ENCODE measurements around the gene PLEKHG7. TPM values are rescaled to one million over a fixed set of nuclear protein-coding genes. Genes with fewer than 3 reads are reported as not detected.

PLEKHG7 gene
- total RNA-seq, 1 donor from 2014 or later, result not detected

- Mint-ChIP-seq H3K4me3 (no peak overlapping the region), H3K4me1 (no peaks in the 10 kb centered on the region)
- TF ChIP-seq CTCF (conservative IDR thresholded peaks at IDR 0.05), result no peak
Measured at GRCh38 chr12:92730758-92731157, 28.0 kb downstream of the PLEKHG7 start.

GRCh38 chr12:92732216-92732615 lies 29.4 kb downstream of the PLEKHG7 start:
- no peaks in the 10 kb centered on the region for H3K4me1 Mint-ChIP-seq

More at GRCh38 chr12:92730758-92731157, 28.0 kb downstream of the PLEKHG7 start:
- no peak overlapping the region for H3K27ac Mint-ChIP-seq (ENCODE audit: unreplicated experiment)
- peaks cover 3% of the 10 kb centered on the region for H3K9me3 Mint-ChIP-seq
- no peak for DNase-seq (ENCODE audit: low read depth, low spot score)
- no peaks in the 10 kb centered on the region for H3K27me3 Mint-ChIP-seq (ENCODE audit: low read depth)
- H3K36me3 Mint-ChIP-seq (ENCODE audit: low read depth), result no peaks in the 10 kb centered on the region

GRCh38 chr12:92732716-92733115 lies 29.9 kb downstream of the PLEKHG7 start:
- H3K27ac Mint-ChIP-seq (ENCODE audit: unreplicated experiment), result no peak overlapping the region

More at GRCh38 chr12:92732216-92732615, 29.4 kb downstream of the PLEKHG7 start:
- TF ChIP-seq CTCF (conservative IDR thresholded peaks at IDR 0.05), result no peak
- H3K36me3 Mint-ChIP-seq (ENCODE audit: low read depth), result no peaks in the 10 kb centered on the region
- no peak for DNase-seq (ENCODE audit: low read depth, low spot score)
- H3K27ac Mint-ChIP-seq (ENCODE audit: unreplicated experiment), result no peak overlapping the region
- H3K9me3 Mint-ChIP-seq, result peaks cover 3% of the 10 kb centered on the region
- no peak overlapping the region for H3K4me3 Mint-ChIP-seq
- H3K27me3 Mint-ChIP-seq (ENCODE audit: low read depth), result no peaks in the 10 kb centered on the region

GRCh38 chr12:92733181-92733580 lies 30.4 kb downstream of the PLEKHG7 start:
- Mint-ChIP-seq H3K4me1 (no peaks in the 10 kb centered on the region), H3K36me3 (ENCODE audit: low read depth) (no peaks in the 10 kb centered on the region), H3K9me3 (peaks cover 3% of the 10 kb centered on the region), H3K4me3 (no peak overlapping the region), H3K27me3 (ENCODE audit: low read depth) (no peaks in the 10 kb centered on the region), H3K27ac (ENCODE audit: unreplicated experiment) (no peak overlapping the region)
- DNase-seq (ENCODE audit: low read depth, low spot score), result no peak
- TF ChIP-seq CTCF (conservative IDR thresholded peaks at IDR 0.05), result no peak

More at GRCh38 chr12:92732716-92733115, 29.9 kb downstream of the PLEKHG7 start:
- H3K4me1 Mint-ChIP-seq, result no peaks in the 10 kb centered on the region
- no peaks in the 10 kb centered on the region for H3K27me3 Mint-ChIP-seq (ENCODE audit: low read depth)
- no peak for DNase-seq (ENCODE audit: low read depth, low spot score)
- no peak overlapping the region for H3K4me3 Mint-ChIP-seq
- peaks cover 3% of the 10 kb centered on the region for H3K9me3 Mint-ChIP-seq
- TF ChIP-seq CTCF (conservative IDR thresholded peaks at IDR 0.05), result no peak
- no peaks in the 10 kb centered on the region for H3K36me3 Mint-ChIP-seq (ENCODE audit: low read depth)

GRCh38 chr12:92733661-92734060 lies 30.9 kb downstream of the PLEKHG7 start:
- H3K27me3 Mint-ChIP-seq (ENCODE audit: low read depth), result no peaks in the 10 kb centered on the region
- H3K36me3 Mint-ChIP-seq (ENCODE audit: low read depth), result no peaks in the 10 kb centered on the region
- no peak for TF ChIP-seq CTCF (conservative IDR thresholded peaks at IDR 0.05)
- H3K4me1 Mint-ChIP-seq, result no peaks in the 10 kb centered on the region
- H3K27ac Mint-ChIP-seq (ENCODE audit: unreplicated experiment), result no peak overlapping the region
- H3K9me3 Mint-ChIP-seq, result peaks cover 3% of the 10 kb centered on the region
- no peak overlapping the region for H3K4me3 Mint-ChIP-seq
- DNase-seq (ENCODE audit: low read depth, low spot score), result no peak
